VCaP (cell line): ENCODE results near the gene C11orf68.

Source experiments
- H3K27ac ChIP-seq: fragments of 450-650 bp; 2 replicates; pipeline ENCODE4 v1.5.1; 2017
- TF ChIP-seq, protein P1 (sequence below): fragments of 450-650 bp; conservative IDR thresholded peaks from 2 replicates; pipeline ENCODE4 v1.5.1; 2017; ENCODE audit warnings: mild to moderate bottlenecking, moderate library complexity

The C11orf68 gene

DNA sequence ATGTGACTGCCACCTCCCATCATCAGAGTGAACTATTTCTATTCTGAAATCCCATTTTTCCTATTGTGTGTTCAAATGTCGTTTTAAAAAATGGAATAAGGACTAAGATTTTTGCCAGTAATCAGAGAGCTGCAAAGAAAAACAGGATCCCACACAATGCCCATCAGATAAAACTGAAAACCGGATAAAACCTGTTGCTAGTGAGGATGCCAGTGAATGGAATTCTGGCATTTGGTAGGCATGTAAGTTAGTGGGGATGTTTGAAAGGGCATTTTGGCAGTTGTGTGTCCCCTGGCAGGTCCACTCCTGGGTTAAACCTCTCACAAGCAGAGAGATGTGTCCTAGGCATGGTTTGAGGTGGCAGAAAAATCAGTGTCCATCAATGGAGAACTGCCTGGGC, 6.5 kb upstream of the C11orf68 start:
- TF ChIP-seq, protein P1, sequence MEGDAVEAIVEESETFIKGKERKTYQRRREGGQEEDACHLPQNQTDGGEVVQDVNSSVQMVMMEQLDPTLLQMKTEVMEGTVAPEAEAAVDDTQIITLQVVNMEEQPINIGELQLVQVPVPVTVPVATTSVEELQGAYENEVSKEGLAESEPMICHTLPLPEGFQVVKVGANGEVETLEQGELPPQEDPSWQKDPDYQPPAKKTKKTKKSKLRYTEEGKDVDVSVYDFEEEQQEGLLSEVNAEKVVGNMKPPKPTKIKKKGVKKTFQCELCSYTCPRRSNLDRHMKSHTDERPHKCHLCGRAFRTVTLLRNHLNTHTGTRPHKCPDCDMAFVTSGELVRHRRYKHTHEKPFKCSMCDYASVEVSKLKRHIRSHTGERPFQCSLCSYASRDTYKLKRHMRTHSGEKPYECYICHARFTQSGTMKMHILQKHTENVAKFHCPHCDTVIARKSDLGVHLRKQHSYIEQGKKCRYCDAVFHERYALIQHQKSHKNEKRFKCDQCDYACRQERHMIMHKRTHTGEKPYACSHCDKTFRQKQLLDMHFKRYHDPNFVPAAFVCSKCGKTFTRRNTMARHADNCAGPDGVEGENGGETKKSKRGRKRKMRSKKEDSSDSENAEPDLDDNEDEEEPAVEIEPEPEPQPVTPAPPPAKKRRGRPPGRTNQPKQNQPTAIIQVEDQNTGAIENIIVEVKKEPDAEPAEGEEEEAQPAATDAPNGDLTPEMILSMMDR = no peak
- no peak overlapping the region for H3K27ac ChIP-seq

DNA sequence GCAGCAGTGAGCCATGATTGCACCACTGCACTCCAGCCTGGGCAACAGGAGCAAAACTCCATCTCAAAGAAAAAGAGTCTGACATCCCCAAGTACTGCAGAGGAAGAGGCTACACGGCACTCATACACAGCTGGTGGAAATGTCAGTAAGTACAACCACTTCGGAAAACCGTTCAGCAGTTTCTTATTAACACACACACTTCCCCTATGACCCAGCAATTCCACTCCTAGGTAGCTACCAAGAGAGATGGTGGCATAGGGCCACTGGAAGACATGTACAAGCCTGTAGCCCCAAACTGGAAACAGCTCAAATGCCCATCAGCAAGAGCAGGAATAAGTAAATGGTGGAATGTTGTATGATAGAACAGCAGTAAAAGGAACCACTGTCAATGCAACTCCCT, 3.7 kb upstream of the C11orf68 start:
- TF ChIP-seq, protein P1 = no peak
- H3K27ac ChIP-seq = no peak overlapping the region

DNA sequence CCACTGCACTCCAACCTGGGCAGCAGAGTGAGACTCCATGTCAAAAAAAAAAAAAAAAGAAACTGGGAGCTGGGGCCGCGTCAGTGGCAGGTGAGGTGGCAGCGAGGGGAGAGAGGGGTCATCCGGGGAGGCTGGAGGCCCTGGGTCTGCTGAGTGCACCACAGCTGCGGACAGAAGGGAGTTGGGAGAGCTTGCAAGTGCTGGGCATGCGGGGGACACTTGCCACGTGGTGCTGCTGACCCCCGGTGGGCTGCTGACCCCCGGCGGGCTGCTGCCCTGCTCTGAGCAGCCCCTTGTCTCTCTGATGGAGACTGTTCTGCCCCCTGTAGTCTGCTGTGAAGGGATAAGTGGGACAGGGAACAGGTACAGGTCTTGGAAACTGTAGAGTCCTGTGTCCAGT, 3.0 kb upstream of the C11orf68 start:
- H3K27ac ChIP-seq = no peak overlapping the region
- TF ChIP-seq, protein P1 = no peak

DNA sequence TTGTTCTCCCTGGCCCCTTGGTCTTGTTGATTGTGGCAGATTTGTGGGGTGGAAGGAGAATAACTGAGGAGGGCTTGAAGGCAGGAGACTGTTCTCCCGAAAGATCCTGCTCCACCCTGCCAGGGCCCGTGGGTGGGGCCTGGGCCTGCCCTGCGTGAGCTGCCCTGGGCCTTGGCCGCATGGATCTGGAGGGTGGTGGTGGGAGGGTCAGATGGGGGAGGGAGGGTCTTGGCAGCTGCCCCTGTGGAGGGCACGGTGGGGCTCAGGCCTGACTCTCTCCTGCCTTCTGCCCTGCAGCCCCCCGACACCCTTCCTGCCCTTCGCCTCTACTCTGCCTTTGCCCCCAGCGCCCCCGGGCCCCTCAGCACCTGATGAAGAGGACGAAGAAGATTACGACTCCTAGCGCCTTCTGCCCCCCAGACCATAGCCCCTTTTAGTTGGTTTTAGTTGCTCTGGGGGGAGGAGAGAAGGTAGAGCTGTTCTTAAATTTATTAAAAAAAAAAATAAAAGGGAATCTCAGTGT, 2.2 kb upstream of the C11orf68 start:
- peak overlapping the region; percentile 100 for H3K27ac ChIP-seq

DNA sequence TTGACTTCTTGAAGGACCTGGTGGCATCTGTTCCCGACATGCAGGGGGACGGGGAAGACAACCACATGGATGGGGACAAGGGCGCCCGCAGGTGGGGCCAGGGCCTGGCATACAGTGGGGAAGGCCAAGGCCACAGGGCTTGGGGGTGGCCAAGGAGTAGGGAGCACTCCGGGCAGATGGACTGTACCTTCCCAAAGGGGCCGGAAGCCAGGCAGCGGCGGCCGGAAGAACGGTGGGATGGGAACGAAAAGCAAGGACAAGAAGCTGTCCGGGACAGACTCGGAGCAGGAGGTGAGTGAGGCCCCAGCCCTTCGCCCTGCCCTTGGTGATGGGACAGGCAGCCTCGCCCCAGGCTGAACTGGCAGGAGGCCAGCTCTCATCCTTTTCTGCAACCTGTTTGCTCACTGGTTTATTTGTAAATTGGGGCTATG, 1.5 kb upstream of the C11orf68 start:
- TF ChIP-seq, protein P1 = no peak
- H3K27ac ChIP-seq = peak overlapping the region; percentile 100

More for the DNA sequence above, 2.2 kb upstream of the C11orf68 start:
- TF ChIP-seq, protein P1 = no peak

DNA sequence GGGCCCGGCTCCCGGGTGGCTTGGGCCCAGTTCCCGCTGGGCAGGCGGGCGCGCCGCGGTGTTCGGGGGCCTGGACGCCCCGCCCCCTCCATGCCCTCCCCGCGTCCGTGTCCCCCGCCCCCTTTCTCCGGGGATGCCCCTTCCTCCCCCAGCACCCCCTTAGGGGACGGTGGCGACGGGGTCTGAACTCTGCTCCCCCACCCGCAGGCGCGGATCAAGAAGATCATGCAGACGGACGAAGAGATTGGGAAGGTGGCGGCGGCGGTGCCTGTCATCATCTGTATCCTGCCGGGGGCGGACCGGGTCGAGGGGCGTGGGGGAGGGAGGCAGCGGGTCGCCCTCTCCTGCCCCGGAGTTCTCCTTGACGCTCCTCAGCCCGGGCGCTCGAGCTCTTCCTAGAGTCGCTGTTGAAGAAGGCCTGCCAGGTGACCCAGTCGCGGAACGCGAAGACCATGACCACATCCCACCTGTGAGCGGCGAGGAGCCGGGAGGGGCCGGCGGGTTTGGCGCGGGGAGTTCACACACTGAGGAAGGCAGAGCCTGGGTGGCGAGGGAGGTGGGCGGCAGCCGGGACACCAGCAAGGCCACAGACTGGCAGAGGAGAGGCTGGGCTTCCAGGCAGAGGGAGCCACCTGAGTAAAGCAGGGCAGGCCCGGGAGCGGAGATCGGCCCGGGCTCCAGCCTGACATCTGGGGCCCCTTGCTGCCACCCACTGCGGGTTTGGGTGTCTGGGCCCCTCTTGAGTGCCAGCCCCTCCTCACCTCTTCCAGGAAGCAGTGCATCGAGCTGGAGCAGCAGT, 910 bp upstream of the C11orf68 start:
- peak overlapping the region; percentile 100 for H3K27ac ChIP-seq

DNA sequence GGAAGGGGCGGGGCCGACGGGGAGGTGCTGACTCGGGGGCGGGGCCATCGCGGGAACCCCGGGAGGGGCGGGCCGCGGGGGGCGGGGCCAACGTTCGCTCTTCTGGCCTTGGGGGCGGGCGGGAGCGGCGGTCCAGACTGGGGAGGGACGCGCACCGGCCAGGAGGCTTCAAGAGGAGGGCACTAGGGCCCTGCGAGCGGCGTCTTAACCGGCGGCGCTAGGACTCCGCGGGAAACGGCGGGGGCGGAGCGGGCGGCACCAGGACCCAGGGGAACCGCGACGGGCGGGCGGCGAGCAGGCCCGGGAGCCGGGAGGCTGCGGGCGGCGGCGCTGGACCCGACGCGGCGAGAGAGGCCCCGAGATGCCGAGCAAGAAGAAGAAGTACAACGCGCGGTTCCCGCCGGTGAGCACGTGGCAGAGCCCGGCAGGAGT, 295 bp upstream of the C11orf68 start, which contains the start of gene DRAP1:
Gene DRAP1, plus strand, starts transcription at position 286 of the 432 bp plus-strand sequence. Its CDS starts 76 bp downstream, at position 362.
- TF ChIP-seq, protein P1 = no peak
- peak within 1 kb of the TSS; percentile 100 for H3K27ac ChIP-seq

More for the DNA sequence above, 910 bp upstream of the C11orf68 start:
- TF ChIP-seq, protein P1 = no peak
